ENCODE data around the gene SLC30A2. TPM values are rescaled to one million over a fixed set of nuclear protein-coding genes. Genes with fewer than 3 reads are reported as not detected.

The SLC30A2 gene
- total and polyA plus RNA-seq, 8 donors, result 24.1 to 142 (median 47.0) TPM

DNA sequence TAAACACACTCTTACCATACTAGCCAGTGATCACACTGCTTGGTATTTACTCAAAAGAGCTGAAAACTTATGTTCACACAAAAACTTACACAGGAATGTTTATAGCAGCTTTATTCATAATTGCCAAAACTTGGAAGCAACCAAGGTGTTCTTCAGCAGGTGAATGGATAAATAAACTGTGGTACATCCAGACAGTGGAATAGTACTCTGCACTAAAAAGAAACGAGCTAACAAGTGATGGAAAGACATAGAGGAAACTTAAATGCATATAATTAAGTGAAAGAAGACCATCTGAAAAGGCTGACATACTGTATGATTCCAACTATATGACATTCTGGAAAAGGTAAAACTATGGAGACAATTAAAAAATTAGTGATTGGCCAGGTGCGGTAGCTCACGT, 45.0 kb upstream of the SLC30A2 start:
- WGBS, 2 donors, result 77 to 93% methylated on average over 3 of the region's 3 CpGs
- H3K9me3 ChIP-seq, result no peaks in the 10 kb centered on the region
- no peaks in the 10 kb centered on the region for H3K36me3 ChIP-seq
- H3K27ac ChIP-seq, result no peak overlapping the region
- no peak for DNase-seq
- ATAC-seq, result no peak
- no peak for FAIRE-seq
- H3K4me3 ChIP-seq, result no peak overlapping the region
- intact Hi-C loops (cut with DNase I), result no loop called here
- peaks cover 5 to 14% (median 9%) of the 10 kb centered on the region in 3 donors for H3K4me1 ChIP-seq
- no peaks in the 10 kb centered on the region for H3K27me3 ChIP-seq
- TF ChIP-seq CTCF (IDR thresholded peaks at IDR 0.05), result no peak

DNA sequence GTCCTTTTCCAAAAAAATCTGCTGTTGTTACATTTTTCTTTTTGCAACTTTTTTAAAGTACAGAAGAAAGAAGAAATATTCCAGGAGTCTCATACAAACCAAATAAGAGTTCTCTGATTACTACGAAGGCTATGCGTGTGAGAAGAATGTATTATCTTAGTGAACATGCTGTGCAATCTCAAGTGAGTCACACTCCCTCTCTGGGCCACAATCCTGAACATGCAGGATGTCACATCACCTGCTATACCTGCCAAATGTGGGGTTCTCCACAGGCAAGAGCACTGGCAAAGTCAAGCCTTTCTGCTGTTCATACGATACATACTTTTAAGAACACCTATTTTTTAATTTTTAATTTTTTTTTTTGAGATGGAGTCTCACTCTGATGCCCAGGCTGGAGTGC, 43.2 kb upstream of the SLC30A2 start:
- TF ChIP-seq CTCF (IDR thresholded peaks at IDR 0.05), result no peak
- 90 to 95% methylated on average over 3 of the region's 3 CpGs for WGBS, 2 donors
- H3K27me3 ChIP-seq, result no peaks in the 10 kb centered on the region
- intact Hi-C loops (cut with DNase I), result no loop called here
- no peaks in the 10 kb centered on the region for H3K36me3 ChIP-seq
- DNase-seq (no peak), ATAC-seq (no peak), FAIRE-seq (no peak)
- no peaks in the 10 kb centered on the region for H3K9me3 ChIP-seq
- peaks cover 0 to 9% (median 7%) of the 10 kb centered on the region in 3 donors for H3K4me1 ChIP-seq
- no peak overlapping the region for H3K27ac ChIP-seq
- H3K4me3 ChIP-seq, result no peak overlapping the region

GRCh38 chr1:26084844-26085243, 38.9 kb upstream of the SLC30A2 start:
- intact Hi-C loops (cut with DNase I), result no loop called here
- Histone ChIP-seq H3K27ac (no peak overlapping the region), H3K36me3 (no peaks in the 10 kb centered on the region), H3K4me1 (peaks cover 0 to 7% (median 4%) of the 10 kb centered on the region in 3 donors), H3K9me3 (no peaks in the 10 kb centered on the region), H3K27me3 (no peaks in the 10 kb centered on the region), H3K4me3 (no peak overlapping the region)
- ATAC-seq (no peak), FAIRE-seq (no peak), DNase-seq (no peak)
- TF ChIP-seq CTCF (IDR thresholded peaks at IDR 0.05), result no peak
- 85 to 91% methylated on average over 2 of the region's 2 CpGs for WGBS, 2 donors

DNA sequence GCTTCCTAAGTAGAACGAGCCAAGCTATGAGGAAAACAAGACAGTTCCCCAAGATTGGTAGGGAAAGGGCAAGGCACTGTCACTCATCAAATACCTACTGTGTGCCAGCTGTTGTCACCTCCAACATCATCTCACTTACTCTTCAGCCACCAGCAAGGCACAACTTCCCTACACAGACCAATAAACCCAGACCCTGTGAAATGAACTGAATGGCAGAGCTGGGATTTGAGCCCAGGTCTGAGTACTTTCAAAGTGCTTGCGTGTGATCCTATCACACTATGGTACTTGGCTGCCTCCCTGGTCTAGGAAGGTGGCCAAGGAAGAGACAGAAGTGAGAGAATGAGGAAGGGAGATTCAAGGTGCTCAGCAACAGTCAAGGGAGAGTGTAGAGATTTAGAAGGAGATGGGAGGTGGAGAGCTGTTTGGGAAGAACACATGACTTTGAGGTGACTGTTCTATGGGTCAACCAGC, 38.2 kb upstream of the SLC30A2 start:
- Histone ChIP-seq H3K4me1 (peaks cover 0 to 11% (median 7%) of the 10 kb centered on the region in 3 donors), H3K27me3 (no peaks in the 10 kb centered on the region), H3K9me3 (no peaks in the 10 kb centered on the region), H3K27ac (no peak overlapping the region), H3K4me3 (no peak overlapping the region), H3K36me3 (no peaks in the 10 kb centered on the region)
- DNase-seq, result no peak
- TF ChIP-seq CTCF (IDR thresholded peaks at IDR 0.05), result no peak
- no peak for FAIRE-seq
- no peak for ATAC-seq
- WGBS, 2 donors, result 44 to 58% methylated on average over 2 of the region's 2 CpGs
- intact Hi-C loops (cut with DNase I), result no loop called here

- no peak for FAIRE-seq
- no peak for DNase-seq
- intact Hi-C loops (cut with DNase I), result no loop called here
- peak in 1 of 4 donors; percentile 33 for ATAC-seq
- 65 to 68% methylated on average over 5 of the region's 5 CpGs for WGBS, 2 donors
- Histone ChIP-seq H3K36me3 (no peaks in the 10 kb centered on the region), H3K4me3 (no peak overlapping the region), H3K4me1 (peaks cover 0 to 16% (median 7%) of the 10 kb centered on the region in 3 donors), H3K27me3 (no peaks in the 10 kb centered on the region), H3K27ac (no peak overlapping the region), H3K9me3 (no peaks in the 10 kb centered on the region)
- TF ChIP-seq CTCF (IDR thresholded peaks at IDR 0.05), result no peak
Measured at GRCh38 chr1:26083208-26083607, 37.3 kb upstream of the SLC30A2 start.

Measured in pancreas (tissue), 10 donors.